ENCODE measurements around the gene DNAAF1. TPM values are rescaled to one million over a fixed set of nuclear protein-coding genes. Genes with fewer than 3 reads are reported as not detected.

The DNAAF1 gene
- total and polyA plus RNA-seq, 2 experiments from 2014 or later = not detected

- Histone ChIP-seq H3K79me2 (ENCODE audit: insufficient read depth) (no peaks in the 10 kb centered on the region), H3K27ac (no peak overlapping the region), H3K9me2 (ENCODE audit: insufficient read depth) (no peaks in the 10 kb centered on the region), H3K9ac (no peak overlapping the region), H3K4me3 (no peak overlapping the region), H3K4me2 (ENCODE audit: unreplicated experiment) (no peak overlapping the region), H4K20me1 (ENCODE audit: insufficient read depth) (no peaks in the 10 kb centered on the region), H3F3A (ENCODE audit: insufficient read depth) (peaks cover 10% of the 10 kb centered on the region; the same call in 1 of the 2 replicates), H3K4me1 (ENCODE audit: insufficient read depth) (peaks cover 21% of the 10 kb centered on the region), H3K36me3 (ENCODE audit: low read depth) (no peaks in the 10 kb centered on the region), H2AFZ (no peak overlapping the region), H3K9me3 (ENCODE audit: low read depth) (no peaks in the 10 kb centered on the region), H3K27me3 (replicated peaks; ENCODE audit: insufficient read depth) (no peaks in the 10 kb centered on the region)
- TF ChIP-seq EZH2phosphoT487 (IDR thresholded peaks at IDR 0.05; ENCODE audit: insufficient read depth, low read depth) (no peak), EZH2 (IDR thresholded peaks at IDR 0.05; ENCODE audit: insufficient read depth, poor library complexity, severe bottlenecking) (no peak)
- WGBS, 2 experiments (ENCODE audit: low coverage in 1 of 2, low lambda C conversion rate in 2 of 2, missing lambda C conversion rate in 2 of 2) = 53 to 54% methylated on average over 10 of the region's 10 CpGs
- in situ Hi-C loops (cut with MboI) = no loop called here
- DNase-seq = peak; percentile 67
Measured at GRCh38 chr16:84175350-84176081, 30.4 kb downstream of the DNAAF1 start.

GRCh38 chr16:84176192-84177053, 31.3 kb downstream of the DNAAF1 start:
- no peaks in the 10 kb centered on the region for H3K9me3 ChIP-seq (ENCODE audit: low read depth)
- H3K9ac ChIP-seq = peak overlapping the region; percentile 43; the same call in 1 of the 2 replicates
- no peak overlapping the region for H3K4me3 ChIP-seq
- H3K4me2 ChIP-seq (ENCODE audit: unreplicated experiment) = no peak overlapping the region
- no peak overlapping the region for H2AFZ ChIP-seq
- no peak for TF ChIP-seq EZH2phosphoT487 (IDR thresholded peaks at IDR 0.05; ENCODE audit: insufficient read depth, low read depth)
- no peak for TF ChIP-seq EZH2 (IDR thresholded peaks at IDR 0.05; ENCODE audit: insufficient read depth, poor library complexity, severe bottlenecking)
- peaks cover 10% of the 10 kb centered on the region; the same call in 1 of the 2 replicates for H3F3A ChIP-seq (ENCODE audit: insufficient read depth)
- no peaks in the 10 kb centered on the region for H4K20me1 ChIP-seq (ENCODE audit: insufficient read depth)
- H3K9me2 ChIP-seq (ENCODE audit: insufficient read depth) = no peaks in the 10 kb centered on the region
- WGBS, 2 experiments (ENCODE audit: low coverage in 1 of 2, low lambda C conversion rate in 2 of 2, missing lambda C conversion rate in 2 of 2) = 42 to 45% methylated on average over 18 of the region's 18 CpGs
- peak overlapping the region; percentile 60; the same call in 1 of the 2 replicates for H3K27ac ChIP-seq
- in situ Hi-C loops (cut with MboI) = no loop called here
- H3K27me3 ChIP-seq (replicated peaks; ENCODE audit: insufficient read depth) = no peaks in the 10 kb centered on the region
- H3K36me3 ChIP-seq (ENCODE audit: low read depth) = no peaks in the 10 kb centered on the region
- H3K4me1 ChIP-seq (ENCODE audit: insufficient read depth) = peaks cover 21% of the 10 kb centered on the region
- no peaks in the 10 kb centered on the region for H3K79me2 ChIP-seq (ENCODE audit: insufficient read depth)
- no peak for DNase-seq

GRCh38 chr16:84177741-84178073, 32.6 kb downstream of the DNAAF1 start:
- H3K36me3 ChIP-seq (ENCODE audit: low read depth) = no peaks in the 10 kb centered on the region

GRCh38 chr16:84178146-84178765, 33.1 kb downstream of the DNAAF1 start:
- whole genome bisulfite sequencing, 2 experiments (ENCODE audit: low coverage in 1 of 2, low lambda C conversion rate in 2 of 2, missing lambda C conversion rate in 2 of 2) = 83 to 87% methylated on average over 15 of the region's 15 CpGs
- peaks cover 10% of the 10 kb centered on the region; the same call in 1 of the 2 replicates for H3F3A ChIP-seq (ENCODE audit: insufficient read depth)
- H3K4me1 ChIP-seq (ENCODE audit: insufficient read depth) = peaks cover 21% of the 10 kb centered on the region
- H3K27ac ChIP-seq = peak overlapping the region; percentile 60
- DNase-seq = no peak
- H3K36me3 ChIP-seq (ENCODE audit: low read depth) = no peaks in the 10 kb centered on the region
- H3K9me2 ChIP-seq (ENCODE audit: insufficient read depth) = no peaks in the 10 kb centered on the region
- no peak for TF ChIP-seq EZH2 (IDR thresholded peaks at IDR 0.05; ENCODE audit: insufficient read depth, poor library complexity, severe bottlenecking)
- no peak for TF ChIP-seq EZH2phosphoT487 (IDR thresholded peaks at IDR 0.05; ENCODE audit: insufficient read depth, low read depth)
- no peak overlapping the region for H3K4me3 ChIP-seq
- no peaks in the 10 kb centered on the region for H4K20me1 ChIP-seq (ENCODE audit: insufficient read depth)
- no peak overlapping the region for H3K4me2 ChIP-seq (ENCODE audit: unreplicated experiment)
- H3K9me3 ChIP-seq (ENCODE audit: low read depth) = no peaks in the 10 kb centered on the region
- no peak overlapping the region for H2AFZ ChIP-seq
- in situ Hi-C loops (cut with MboI) = no loop called here
- no peaks in the 10 kb centered on the region for H3K79me2 ChIP-seq (ENCODE audit: insufficient read depth)
- H3K9ac ChIP-seq = peak overlapping the region; percentile 43; the same call in 1 of the 2 replicates
- H3K27me3 ChIP-seq (replicated peaks; ENCODE audit: insufficient read depth) = no peaks in the 10 kb centered on the region

More at GRCh38 chr16:84177741-84178073, 32.6 kb downstream of the DNAAF1 start:
- no peaks in the 10 kb centered on the region for H4K20me1 ChIP-seq (ENCODE audit: insufficient read depth)
- H3K4me3 ChIP-seq = no peak overlapping the region
- H3K9me2 ChIP-seq (ENCODE audit: insufficient read depth) = no peaks in the 10 kb centered on the region
- TF ChIP-seq EZH2phosphoT487 (IDR thresholded peaks at IDR 0.05; ENCODE audit: insufficient read depth, low read depth) = no peak
- no peak for TF ChIP-seq EZH2 (IDR thresholded peaks at IDR 0.05; ENCODE audit: insufficient read depth, poor library complexity, severe bottlenecking)
- peaks cover 10% of the 10 kb centered on the region; the same call in 1 of the 2 replicates for H3F3A ChIP-seq (ENCODE audit: insufficient read depth)
- H3K79me2 ChIP-seq (ENCODE audit: insufficient read depth) = no peaks in the 10 kb centered on the region
- peaks cover 21% of the 10 kb centered on the region for H3K4me1 ChIP-seq (ENCODE audit: insufficient read depth)
- 27 to 28% methylated on average over 9 of the region's 9 CpGs for WGBS, 2 experiments (ENCODE audit: low coverage in 1 of 2, low lambda C conversion rate in 2 of 2, missing lambda C conversion rate in 2 of 2)
- peak overlapping the region; percentile 60 for H3K27ac ChIP-seq
- no peak overlapping the region for H2AFZ ChIP-seq
- peak overlapping the region; percentile 43; the same call in 1 of the 2 replicates for H3K9ac ChIP-seq
- H3K4me2 ChIP-seq (ENCODE audit: unreplicated experiment) = no peak overlapping the region
- DNase-seq = peak; percentile 78
- no peaks in the 10 kb centered on the region for H3K9me3 ChIP-seq (ENCODE audit: low read depth)
- in situ Hi-C loops (cut with MboI) = no loop called here
- H3K27me3 ChIP-seq (replicated peaks; ENCODE audit: insufficient read depth) = no peaks in the 10 kb centered on the region

All from GM23248 (cell line).